Right ventricle myocardium inferior (tissue), 1 donor: ENCODE measurements around the gene CHST15. TPM values are rescaled to one million over a fixed set of nuclear protein-coding genes. Genes with fewer than 3 reads are reported as not detected.

Experiments used
- ATAC-seq: fragments of 200-7000 bp; cut with Tn5 transposase; one replicate; pipeline ENCODE4 v1.9.1; 2020; ENCODE audit warnings: mild to moderate bottlenecking, moderate library complexity
- DNase-seq: peaks from one replicate; pipeline ENCODE4 v3.0.0; 2021; ENCODE audit errors: missing footprints
- intact Hi-C: fragments of 100-400 bp; cut with DNase I; formaldehyde crosslinking; loops from one replicate; pipeline ENCODE4 v1.11.0; 2022
- total RNA-seq: library from RNA; stranded (reverse); fragmentation: NEBNext Ultra II Directional; extraction: Animal tissue kit (Norgen Biotek cat#: 25700); gene quantifications from one replicate; pipeline ENCODE4 v1.2.1, GENCODE V29; 2021
- donor health status: DM: no; HTN: yes; CAD: no; lungs with severe emphysema.

CHST15 gene
- total RNA-seq, 1 donor from 2014 or later: 3.8 TPM

- intact Hi-C loops: no loop called here
- ATAC-seq (no peak), DNase-seq (no peak)
These were observed 82.8 kb downstream of the CHST15 start for GRCh38 chr10:124010563-124011131.

GRCh38 chr10:124010024-124010423 lies 83.4 kb downstream of the CHST15 start:
- ATAC-seq (no peak), DNase-seq (no peak)
- intact Hi-C loops: no loop called here

- intact Hi-C loops: no loop called here
- DNase-seq (no peak), ATAC-seq (no peak)
These were observed 84.0 kb downstream of the CHST15 start for GRCh38 chr10:124009231-124010015.

GRCh38 chr10:124008681-124009080 lies 84.7 kb downstream of the CHST15 start:
- intact Hi-C loops: no loop called here
- no peak for ATAC-seq
- no peak for DNase-seq

- DNase-seq (no peak), ATAC-seq (no peak)
- intact Hi-C loops: no loop called here
These were observed 85.2 kb downstream of the CHST15 start for GRCh38 chr10:124008187-124008586.

GRCh38 chr10:124007773-124008145 lies 85.6 kb downstream of the CHST15 start:
- ATAC-seq (no peak), DNase-seq (no peak)
- intact Hi-C loops: no loop called here

GRCh38 chr10:124007102-124007772 lies 86.2 kb downstream of the CHST15 start:
- ATAC-seq (no peak), DNase-seq (no peak)
- intact Hi-C loops: no loop called here

GRCh38 chr10:124006526-124006925 lies 86.9 kb downstream of the CHST15 start:
- intact Hi-C loops: no loop called here
- DNase-seq: no peak
- no peak for ATAC-seq

GRCh38 chr10:124005991-124006392 lies 87.4 kb downstream of the CHST15 start:
- intact Hi-C loops: no loop called here
- no peak for DNase-seq
- ATAC-seq: no peak

- intact Hi-C loops: no loop called here
- DNase-seq (no peak), ATAC-seq (no peak)
These were observed 88.3 kb downstream of the CHST15 start for GRCh38 chr10:124005091-124005490.

GRCh38 chr10:124004663-124005004 lies 88.8 kb downstream of the CHST15 start:
- intact Hi-C loops: no loop called here
- DNase-seq: no peak
- ATAC-seq: no peak

- DNase-seq (no peak), ATAC-seq (no peak)
- intact Hi-C loops: no loop called here
These were observed 89.3 kb downstream of the CHST15 start for GRCh38 chr10:124003871-124004662.

- ATAC-seq (no peak), DNase-seq (no peak)
- intact Hi-C loops: no loop called here
These were observed 89.9 kb downstream of the CHST15 start for GRCh38 chr10:124003481-124003870.

- intact Hi-C loops: no loop called here
- no peak for DNase-seq
- no peak for ATAC-seq
These were observed 90.4 kb downstream of the CHST15 start for GRCh38 chr10:124003070-124003419.

- ATAC-seq (no peak), DNase-seq (no peak)
- intact Hi-C loops: no loop called here
These were observed 90.9 kb downstream of the CHST15 start for GRCh38 chr10:124002391-124003069.

- ATAC-seq (no peak), DNase-seq (no peak)
These were observed 91.8 kb downstream of the CHST15 start for GRCh38 chr10:124001391-124002148.

GRCh38 chr10:124000792-124001201 lies 92.6 kb downstream of the CHST15 start:
- DNase-seq (no peak), ATAC-seq (no peak)
- intact Hi-C loops: no loop called here

More at GRCh38 chr10:124001391-124002148, 91.8 kb downstream of the CHST15 start:
- intact Hi-C loops: no loop called here

GRCh38 chr10:123999956-124000615 lies 93.3 kb downstream of the CHST15 start:
- DNase-seq (no peak), ATAC-seq (no peak)
- intact Hi-C loops: no loop called here
